ENCODE results near the gene PCDH9. TPM values are rescaled to one million over a fixed set of nuclear protein-coding genes. Genes with fewer than 3 reads are reported as not detected.

The PCDH9 gene
- total and polyA plus RNA-seq, 2 experiments from 2014 or later, result 0.31 to 0.52 TPM

DNA sequence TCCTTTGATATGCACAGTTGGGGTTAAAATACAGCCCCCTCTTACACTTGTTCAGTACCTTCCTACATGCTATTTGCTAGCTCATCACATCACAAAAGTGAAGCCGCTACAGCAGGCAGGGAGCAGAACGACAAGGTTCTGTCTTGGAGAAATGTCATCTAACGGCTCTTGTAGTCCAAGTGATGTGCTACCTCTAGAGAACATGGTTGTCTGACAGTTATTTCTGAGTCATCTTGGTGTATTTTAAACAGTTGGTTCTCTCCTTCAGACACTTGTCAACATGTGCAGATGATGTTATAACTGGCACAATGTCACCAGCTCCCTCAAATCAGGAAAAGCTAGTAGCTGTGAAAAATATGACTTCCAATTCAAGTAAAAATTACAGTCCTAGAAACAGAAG lies 865.0 kb downstream of the PCDH9 start:
- no peaks in the 10 kb centered on the region for H3K9me2 ChIP-seq (ENCODE audit: insufficient read depth)
- no peaks in the 10 kb centered on the region for H3K79me2 ChIP-seq (replicated peaks; ENCODE audit: insufficient read depth)
- TF ChIP-seq ZNF114 (CRISPR knock-in tag; IDR thresholded peaks at IDR 0.05), result no peak
- no peak for TF ChIP-seq JUNB (IDR thresholded peaks at IDR 0.05; ENCODE audit: unreplicated experiment)
- TF ChIP-seq, protein P1, sequence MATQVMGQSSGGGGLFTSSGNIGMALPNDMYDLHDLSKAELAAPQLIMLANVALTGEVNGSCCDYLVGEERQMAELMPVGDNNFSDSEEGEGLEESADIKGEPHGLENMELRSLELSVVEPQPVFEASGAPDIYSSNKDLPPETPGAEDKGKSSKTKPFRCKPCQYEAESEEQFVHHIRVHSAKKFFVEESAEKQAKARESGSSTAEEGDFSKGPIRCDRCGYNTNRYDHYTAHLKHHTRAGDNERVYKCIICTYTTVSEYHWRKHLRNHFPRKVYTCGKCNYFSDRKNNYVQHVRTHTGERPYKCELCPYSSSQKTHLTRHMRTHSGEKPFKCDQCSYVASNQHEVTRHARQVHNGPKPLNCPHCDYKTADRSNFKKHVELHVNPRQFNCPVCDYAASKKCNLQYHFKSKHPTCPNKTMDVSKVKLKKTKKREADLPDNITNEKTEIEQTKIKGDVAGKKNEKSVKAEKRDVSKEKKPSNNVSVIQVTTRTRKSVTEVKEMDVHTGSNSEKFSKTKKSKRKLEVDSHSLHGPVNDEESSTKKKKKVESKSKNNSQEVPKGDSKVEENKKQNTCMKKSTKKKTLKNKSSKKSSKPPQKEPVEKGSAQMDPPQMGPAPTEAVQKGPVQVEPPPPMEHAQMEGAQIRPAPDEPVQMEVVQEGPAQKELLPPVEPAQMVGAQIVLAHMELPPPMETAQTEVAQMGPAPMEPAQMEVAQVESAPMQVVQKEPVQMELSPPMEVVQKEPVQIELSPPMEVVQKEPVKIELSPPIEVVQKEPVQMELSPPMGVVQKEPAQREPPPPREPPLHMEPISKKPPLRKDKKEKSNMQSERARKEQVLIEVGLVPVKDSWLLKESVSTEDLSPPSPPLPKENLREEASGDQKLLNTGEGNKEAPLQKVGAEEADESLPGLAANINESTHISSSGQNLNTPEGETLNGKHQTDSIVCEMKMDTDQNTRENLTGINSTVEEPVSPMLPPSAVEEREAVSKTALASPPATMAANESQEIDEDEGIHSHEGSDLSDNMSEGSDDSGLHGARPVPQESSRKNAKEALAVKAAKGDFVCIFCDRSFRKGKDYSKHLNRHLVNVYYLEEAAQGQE (IDR thresholded peaks at IDR 0.05; ENCODE audit: unreplicated experiment), result no peak
- no peak for TF ChIP-seq ZNF331 (CRISPR knock-in tag; IDR thresholded peaks at IDR 0.05; ENCODE audit: low read depth)
- no peak for TF ChIP-seq POLR2AphosphoS5 (IDR thresholded peaks at IDR 0.05; ENCODE audit: low read depth)
- TF ChIP-seq, protein P2, sequence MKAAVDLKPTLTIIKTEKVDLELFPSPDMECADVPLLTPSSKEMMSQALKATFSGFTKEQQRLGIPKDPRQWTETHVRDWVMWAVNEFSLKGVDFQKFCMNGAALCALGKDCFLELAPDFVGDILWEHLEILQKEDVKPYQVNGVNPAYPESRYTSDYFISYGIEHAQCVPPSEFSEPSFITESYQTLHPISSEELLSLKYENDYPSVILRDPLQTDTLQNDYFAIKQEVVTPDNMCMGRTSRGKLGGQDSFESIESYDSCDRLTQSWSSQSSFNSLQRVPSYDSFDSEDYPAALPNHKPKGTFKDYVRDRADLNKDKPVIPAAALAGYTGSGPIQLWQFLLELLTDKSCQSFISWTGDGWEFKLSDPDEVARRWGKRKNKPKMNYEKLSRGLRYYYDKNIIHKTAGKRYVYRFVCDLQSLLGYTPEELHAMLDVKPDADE (IDR thresholded peaks at IDR 0.05), result no peak
- no peak for TF ChIP-seq STAT1 (IDR thresholded peaks at IDR 0.05; ENCODE audit: unreplicated experiment)
- TF ChIP-seq, protein P3, sequence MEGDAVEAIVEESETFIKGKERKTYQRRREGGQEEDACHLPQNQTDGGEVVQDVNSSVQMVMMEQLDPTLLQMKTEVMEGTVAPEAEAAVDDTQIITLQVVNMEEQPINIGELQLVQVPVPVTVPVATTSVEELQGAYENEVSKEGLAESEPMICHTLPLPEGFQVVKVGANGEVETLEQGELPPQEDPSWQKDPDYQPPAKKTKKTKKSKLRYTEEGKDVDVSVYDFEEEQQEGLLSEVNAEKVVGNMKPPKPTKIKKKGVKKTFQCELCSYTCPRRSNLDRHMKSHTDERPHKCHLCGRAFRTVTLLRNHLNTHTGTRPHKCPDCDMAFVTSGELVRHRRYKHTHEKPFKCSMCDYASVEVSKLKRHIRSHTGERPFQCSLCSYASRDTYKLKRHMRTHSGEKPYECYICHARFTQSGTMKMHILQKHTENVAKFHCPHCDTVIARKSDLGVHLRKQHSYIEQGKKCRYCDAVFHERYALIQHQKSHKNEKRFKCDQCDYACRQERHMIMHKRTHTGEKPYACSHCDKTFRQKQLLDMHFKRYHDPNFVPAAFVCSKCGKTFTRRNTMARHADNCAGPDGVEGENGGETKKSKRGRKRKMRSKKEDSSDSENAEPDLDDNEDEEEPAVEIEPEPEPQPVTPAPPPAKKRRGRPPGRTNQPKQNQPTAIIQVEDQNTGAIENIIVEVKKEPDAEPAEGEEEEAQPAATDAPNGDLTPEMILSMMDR (conservative IDR thresholded peaks at IDR 0.05; ENCODE audit: low read depth in 2 of 2), result no peak
- no peak for TF ChIP-seq NANOG (IDR thresholded peaks at IDR 0.05; ENCODE audit: borderline replicate concordance)
- TF ChIP-seq CREB1 (CRISPR knock-in tag; IDR thresholded peaks at IDR 0.05; ENCODE audit: low read depth), result no peak
- TF ChIP-seq, protein P4, sequence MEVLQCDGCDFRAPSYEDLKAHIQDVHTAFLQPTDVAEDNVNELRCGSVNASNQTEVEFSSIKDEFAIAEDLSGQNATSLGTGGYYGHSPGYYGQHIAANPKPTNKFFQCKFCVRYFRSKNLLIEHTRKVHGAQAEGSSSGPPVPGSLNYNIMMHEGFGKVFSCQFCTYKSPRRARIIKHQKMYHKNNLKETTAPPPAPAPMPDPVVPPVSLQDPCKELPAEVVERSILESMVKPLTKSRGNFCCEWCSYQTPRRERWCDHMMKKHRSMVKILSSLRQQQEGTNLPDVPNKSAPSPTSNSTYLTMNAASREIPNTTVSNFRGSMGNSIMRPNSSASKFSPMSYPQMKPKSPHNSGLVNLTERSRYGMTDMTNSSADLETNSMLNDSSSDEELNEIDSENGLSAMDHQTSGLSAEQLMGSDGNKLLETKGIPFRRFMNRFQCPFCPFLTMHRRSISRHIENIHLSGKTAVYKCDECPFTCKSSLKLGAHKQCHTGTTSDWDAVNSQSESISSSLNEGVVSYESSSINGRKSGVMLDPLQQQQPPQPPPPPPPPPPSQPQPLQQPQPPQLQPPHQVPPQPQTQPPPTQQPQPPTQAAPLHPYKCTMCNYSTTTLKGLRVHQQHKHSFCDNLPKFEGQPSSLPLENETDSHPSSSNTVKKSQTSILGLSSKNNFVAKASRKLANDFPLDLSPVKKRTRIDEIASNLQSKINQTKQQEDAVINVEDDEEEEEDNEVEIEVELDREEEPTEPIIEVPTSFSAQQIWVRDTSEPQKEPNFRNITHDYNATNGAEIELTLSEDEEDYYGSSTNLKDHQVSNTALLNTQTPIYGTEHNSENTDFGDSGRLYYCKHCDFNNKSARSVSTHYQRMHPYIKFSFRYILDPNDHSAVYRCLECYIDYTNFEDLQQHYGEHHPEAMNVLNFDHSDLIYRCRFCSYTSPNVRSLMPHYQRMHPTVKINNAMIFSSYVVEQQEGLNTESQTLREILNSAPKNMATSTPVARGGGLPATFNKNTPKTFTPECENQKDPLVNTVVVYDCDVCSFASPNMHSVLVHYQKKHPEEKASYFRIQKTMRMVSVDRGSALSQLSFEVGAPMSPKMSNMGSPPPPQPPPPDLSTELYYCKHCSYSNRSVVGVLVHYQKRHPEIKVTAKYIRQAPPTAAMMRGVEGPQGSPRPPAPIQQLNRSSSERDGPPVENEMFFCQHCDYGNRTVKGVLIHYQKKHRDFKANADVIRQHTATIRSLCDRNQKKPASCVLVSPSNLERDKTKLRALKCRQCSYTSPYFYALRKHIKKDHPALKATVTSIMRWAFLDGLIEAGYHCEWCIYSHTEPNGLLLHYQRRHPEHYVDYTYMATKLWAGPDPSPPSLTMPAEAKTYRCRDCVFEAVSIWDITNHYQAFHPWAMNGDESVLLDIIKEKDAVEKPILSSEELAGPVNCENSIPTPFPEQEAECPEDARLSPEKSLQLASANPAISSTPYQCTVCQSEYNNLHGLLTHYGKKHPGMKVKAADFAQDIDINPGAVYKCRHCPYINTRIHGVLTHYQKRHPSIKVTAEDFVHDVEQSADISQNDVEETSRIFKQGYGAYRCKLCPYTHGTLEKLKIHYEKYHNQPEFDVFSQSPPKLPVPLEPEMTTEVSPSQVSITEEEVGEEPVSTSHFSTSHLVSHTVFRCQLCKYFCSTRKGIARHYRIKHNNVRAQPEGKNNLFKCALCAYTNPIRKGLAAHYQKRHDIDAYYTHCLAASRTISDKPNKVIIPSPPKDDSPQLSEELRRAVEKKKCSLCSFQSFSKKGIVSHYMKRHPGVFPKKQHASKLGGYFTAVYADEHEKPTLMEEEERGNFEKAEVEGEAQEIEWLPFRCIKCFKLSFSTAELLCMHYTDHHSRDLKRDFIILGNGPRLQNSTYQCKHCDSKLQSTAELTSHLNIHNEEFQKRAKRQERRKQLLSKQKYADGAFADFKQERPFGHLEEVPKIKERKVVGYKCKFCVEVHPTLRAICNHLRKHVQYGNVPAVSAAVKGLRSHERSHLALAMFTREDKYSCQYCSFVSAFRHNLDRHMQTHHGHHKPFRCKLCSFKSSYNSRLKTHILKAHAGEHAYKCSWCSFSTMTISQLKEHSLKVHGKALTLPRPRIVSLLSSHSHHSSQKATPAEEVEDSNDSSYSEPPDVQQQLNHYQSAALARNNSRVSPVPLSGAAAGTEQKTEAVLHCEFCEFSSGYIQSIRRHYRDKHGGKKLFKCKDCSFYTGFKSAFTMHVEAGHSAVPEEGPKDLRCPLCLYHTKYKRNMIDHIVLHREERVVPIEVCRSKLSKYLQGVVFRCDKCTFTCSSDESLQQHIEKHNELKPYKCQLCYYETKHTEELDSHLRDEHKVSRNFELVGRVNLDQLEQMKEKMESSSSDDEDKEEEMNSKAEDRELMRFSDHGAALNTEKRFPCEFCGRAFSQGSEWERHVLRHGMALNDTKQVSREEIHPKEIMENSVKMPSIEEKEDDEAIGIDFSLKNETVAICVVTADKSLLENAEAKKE (CRISPR knock-in tag; IDR thresholded peaks at IDR 0.05), result no peak
- Mint-ChIP-seq H3K4me3 (no peak overlapping the region), H3K36me3 (ENCODE audit: low read depth) (peaks cover 12% of the 10 kb centered on the region; the same call in 2 of the 3 replicates), H3K27ac (no peak overlapping the region), H3K4me1 (peaks cover 2% of the 10 kb centered on the region), H3K27me3 (ENCODE audit: insufficient read depth, low read depth, poor library complexity) (no peaks in the 10 kb centered on the region), H3K9me3 (peaks cover 8% of the 10 kb centered on the region; the same call in 2 of the 3 replicates)
- no peak overlapping the region for H3K27ac ChIP-seq (ENCODE audit: low read depth)
- H3K4me3 ChIP-seq, result no peak overlapping the region
- no peaks in the 10 kb centered on the region for H3K27me3 ChIP-seq (ENCODE audit: insufficient read depth)
- no peak for DNase-seq (ENCODE audit: low spot score)
- H3K4me2 ChIP-seq, result no peak overlapping the region
- no peak overlapping the region for H2AFZ ChIP-seq
- no peaks in the 10 kb centered on the region for H3F3A ChIP-seq (replicated peaks; ENCODE audit: low read depth)
- ATAC-seq, result no peak
- no peaks in the 10 kb centered on the region for H4K20me1 ChIP-seq (replicated peaks; ENCODE audit: insufficient read depth)
- peaks cover 3% of the 10 kb centered on the region; the same call in 1 of the 2 replicates for H3K4me1 ChIP-seq (ENCODE audit: insufficient read depth)
- H3K36me3 ChIP-seq (ENCODE audit: insufficient read depth), result peaks cover 3% of the 10 kb centered on the region; the same call in 1 of the 2 replicates

Data from GM23338 (cell line).